SK-N-SH (cell line): ENCODE results near the gene BAIAP3. TPM values are rescaled to one million over a fixed set of nuclear protein-coding genes. Genes with fewer than 3 reads are reported as not detected.
A peak's percentile ranks its signal among the peaks of the same experiment; 100 is the strongest.

Experiments
- EZH2phosphoT487 ChIP-seq: fragments of 200-600 bp; sonication (generic); IDR thresholded peaks from 2 replicates; pipeline ENCODE4 v1.6.1; 2017; ENCODE audit warnings: low read depth, mixed run types, mild to moderate bottlenecking, antibody characterized with exemption, moderate library complexity, borderline replicate concordance
- FOXJ3 ChIP-seq: sonication (generic); formaldehyde crosslinking; IDR thresholded peaks from 2 replicates; pipeline ENCODE4 v1.5.1; 2020; ENCODE audit warnings: mild to moderate bottlenecking, missing genetic modification reagents
- MXI1 ChIP-seq: IDR thresholded peaks from 2 replicates; pipeline ENCODE4 v1.6.1; 2012; ENCODE audit warnings: mild to moderate bottlenecking, low read depth, low read length, improper control_type of control experiment
- RFX5 ChIP-seq: IDR thresholded peaks from 2 replicates; pipeline ENCODE4 v1.6.1; 2012; ENCODE audit warnings: mild to moderate bottlenecking, improper control_type of control experiment, low read length
- RXRA ChIP-seq: IDR thresholded peaks from 2 replicates; pipeline ENCODE4 v1.4.0; 2012; ENCODE audit warnings: low read depth, mild to moderate bottlenecking, borderline replicate concordance
- SMC3 ChIP-seq: IDR thresholded peaks from 2 replicates; pipeline ENCODE4 v1.6.1; 2012; ENCODE audit warnings: low read depth, low read length, improper control_type of control experiment
- polyA plus RNA-seq, 3 experiments: library from polyadenylated mRNA; depleted of rRNA; stranded (reverse); fragments of >200 nt; gene quantifications; 2 replicates each; pipeline ENCODE4 v1.2.3, GENCODE V29; 2012
- TF ChIP-seq, protein P1 (sequence below): fragments of 150-350 bp; IDR thresholded peaks from 2 replicates; pipeline ENCODE4 v1.6.1; 2016; ENCODE audit warnings: mild to moderate bottlenecking, low read depth, low read length
- TF ChIP-seq, protein P2 (sequence below): IDR thresholded peaks from 2 replicates; pipeline ENCODE4 v1.6.1; 2012; ENCODE audit warnings: mild to moderate bottlenecking, low read depth, low read length, moderate library complexity
- TF ChIP-seq, protein P3 (sequence below): fragments of 200-600 bp; sonication (generic); IDR thresholded peaks from 2 replicates; pipeline ENCODE4 v1.6.1; 2017; ENCODE audit warnings: antibody characterized with exemption, mild to moderate bottlenecking, moderate library complexity
- TF ChIP-seq, protein P4 (sequence below): fragments of 150-350 bp; IDR thresholded peaks from 2 replicates; pipeline ENCODE4 v1.6.1; 2017; ENCODE audit warnings: antibody characterized with exemption, low read length, low read depth, borderline replicate concordance
- TF ChIP-seq, protein P5 (sequence below): IDR thresholded peaks from 2 replicates; pipeline ENCODE4 v1.4.0; 2012; ENCODE audit warnings: low read depth

BAIAP3 gene
- polyA plus RNA-seq, 1 of the 3 experiments (the other 2 are of a cell fraction), result 1.1 TPM

DNA sequence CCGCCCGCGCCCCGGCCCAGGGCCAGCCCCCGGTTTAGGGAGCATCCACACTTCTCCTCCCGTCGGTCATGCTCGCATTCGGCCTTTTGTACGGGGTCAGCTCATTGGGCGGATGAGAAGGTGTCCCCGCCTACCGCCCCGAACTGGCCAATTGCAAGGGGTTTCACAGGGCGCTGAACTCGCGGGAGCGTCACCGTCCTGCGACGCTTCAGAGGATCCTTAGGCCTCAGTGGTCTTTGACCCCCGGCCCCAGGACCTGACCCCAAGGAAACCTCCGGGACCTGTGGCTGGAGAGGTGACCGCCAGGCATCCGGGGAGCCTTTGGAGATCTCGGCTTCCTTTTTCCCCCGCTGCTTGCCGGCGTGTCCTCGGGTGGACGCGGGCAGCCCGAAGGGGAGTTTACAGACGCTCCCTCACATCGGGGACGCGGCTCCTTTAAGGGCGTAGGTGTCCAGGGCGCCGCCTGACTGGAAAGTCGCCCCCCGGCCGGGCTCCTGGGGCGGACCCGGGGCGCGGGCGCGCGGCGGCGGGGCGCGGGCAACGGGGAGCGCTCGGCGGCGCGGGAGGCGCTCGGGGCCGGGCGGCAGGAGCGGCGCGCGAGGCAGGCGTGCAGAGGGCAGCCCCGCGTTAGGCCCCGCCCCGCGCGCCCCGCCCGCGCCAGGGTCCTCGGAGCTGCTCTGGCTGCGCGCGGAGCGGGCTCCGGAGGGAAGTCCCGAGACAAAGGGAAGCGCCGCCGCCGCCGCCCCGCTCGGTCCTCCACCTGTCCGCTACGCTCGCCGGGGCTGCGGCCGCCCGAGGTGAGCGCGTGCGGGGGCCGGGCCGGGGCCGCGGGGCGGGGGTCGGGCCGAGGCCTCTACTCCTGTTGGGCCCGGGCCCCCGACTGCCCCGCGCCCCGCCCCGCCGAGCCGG lies 24.2 kb upstream of the BAIAP3 start, which contains the start of gene UBE2I (continued):
- TF ChIP-seq, protein P1, sequence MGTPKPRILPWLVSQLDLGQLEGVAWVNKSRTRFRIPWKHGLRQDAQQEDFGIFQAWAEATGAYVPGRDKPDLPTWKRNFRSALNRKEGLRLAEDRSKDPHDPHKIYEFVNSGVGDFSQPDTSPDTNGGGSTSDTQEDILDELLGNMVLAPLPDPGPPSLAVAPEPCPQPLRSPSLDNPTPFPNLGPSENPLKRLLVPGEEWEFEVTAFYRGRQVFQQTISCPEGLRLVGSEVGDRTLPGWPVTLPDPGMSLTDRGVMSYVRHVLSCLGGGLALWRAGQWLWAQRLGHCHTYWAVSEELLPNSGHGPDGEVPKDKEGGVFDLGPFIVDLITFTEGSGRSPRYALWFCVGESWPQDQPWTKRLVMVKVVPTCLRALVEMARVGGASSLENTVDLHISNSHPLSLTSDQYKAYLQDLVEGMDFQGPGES, result peak; percentile 74
- TF ChIP-seq RFX5 (no peak), FOXJ3 (CRISPR knock-in tag) (0 out of 2 replicates have a peak, but pooled peaks have one; percentile 38), SMC3 (no peak), RXRA (no peak), EZH2phosphoT487 (no peak), MXI1 (no peak; the same call in 1 of the 2 replicates)
- TF ChIP-seq, protein P2, sequence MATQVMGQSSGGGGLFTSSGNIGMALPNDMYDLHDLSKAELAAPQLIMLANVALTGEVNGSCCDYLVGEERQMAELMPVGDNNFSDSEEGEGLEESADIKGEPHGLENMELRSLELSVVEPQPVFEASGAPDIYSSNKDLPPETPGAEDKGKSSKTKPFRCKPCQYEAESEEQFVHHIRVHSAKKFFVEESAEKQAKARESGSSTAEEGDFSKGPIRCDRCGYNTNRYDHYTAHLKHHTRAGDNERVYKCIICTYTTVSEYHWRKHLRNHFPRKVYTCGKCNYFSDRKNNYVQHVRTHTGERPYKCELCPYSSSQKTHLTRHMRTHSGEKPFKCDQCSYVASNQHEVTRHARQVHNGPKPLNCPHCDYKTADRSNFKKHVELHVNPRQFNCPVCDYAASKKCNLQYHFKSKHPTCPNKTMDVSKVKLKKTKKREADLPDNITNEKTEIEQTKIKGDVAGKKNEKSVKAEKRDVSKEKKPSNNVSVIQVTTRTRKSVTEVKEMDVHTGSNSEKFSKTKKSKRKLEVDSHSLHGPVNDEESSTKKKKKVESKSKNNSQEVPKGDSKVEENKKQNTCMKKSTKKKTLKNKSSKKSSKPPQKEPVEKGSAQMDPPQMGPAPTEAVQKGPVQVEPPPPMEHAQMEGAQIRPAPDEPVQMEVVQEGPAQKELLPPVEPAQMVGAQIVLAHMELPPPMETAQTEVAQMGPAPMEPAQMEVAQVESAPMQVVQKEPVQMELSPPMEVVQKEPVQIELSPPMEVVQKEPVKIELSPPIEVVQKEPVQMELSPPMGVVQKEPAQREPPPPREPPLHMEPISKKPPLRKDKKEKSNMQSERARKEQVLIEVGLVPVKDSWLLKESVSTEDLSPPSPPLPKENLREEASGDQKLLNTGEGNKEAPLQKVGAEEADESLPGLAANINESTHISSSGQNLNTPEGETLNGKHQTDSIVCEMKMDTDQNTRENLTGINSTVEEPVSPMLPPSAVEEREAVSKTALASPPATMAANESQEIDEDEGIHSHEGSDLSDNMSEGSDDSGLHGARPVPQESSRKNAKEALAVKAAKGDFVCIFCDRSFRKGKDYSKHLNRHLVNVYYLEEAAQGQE, result no peak
- TF ChIP-seq, protein P3, sequence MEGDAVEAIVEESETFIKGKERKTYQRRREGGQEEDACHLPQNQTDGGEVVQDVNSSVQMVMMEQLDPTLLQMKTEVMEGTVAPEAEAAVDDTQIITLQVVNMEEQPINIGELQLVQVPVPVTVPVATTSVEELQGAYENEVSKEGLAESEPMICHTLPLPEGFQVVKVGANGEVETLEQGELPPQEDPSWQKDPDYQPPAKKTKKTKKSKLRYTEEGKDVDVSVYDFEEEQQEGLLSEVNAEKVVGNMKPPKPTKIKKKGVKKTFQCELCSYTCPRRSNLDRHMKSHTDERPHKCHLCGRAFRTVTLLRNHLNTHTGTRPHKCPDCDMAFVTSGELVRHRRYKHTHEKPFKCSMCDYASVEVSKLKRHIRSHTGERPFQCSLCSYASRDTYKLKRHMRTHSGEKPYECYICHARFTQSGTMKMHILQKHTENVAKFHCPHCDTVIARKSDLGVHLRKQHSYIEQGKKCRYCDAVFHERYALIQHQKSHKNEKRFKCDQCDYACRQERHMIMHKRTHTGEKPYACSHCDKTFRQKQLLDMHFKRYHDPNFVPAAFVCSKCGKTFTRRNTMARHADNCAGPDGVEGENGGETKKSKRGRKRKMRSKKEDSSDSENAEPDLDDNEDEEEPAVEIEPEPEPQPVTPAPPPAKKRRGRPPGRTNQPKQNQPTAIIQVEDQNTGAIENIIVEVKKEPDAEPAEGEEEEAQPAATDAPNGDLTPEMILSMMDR, result no peak
- TF ChIP-seq, protein P4, sequence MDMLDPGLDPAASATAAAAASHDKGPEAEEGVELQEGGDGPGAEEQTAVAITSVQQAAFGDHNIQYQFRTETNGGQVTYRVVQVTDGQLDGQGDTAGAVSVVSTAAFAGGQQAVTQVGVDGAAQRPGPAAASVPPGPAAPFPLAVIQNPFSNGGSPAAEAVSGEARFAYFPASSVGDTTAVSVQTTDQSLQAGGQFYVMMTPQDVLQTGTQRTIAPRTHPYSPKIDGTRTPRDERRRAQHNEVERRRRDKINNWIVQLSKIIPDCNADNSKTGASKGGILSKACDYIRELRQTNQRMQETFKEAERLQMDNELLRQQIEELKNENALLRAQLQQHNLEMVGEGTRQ, result no peak
- TF ChIP-seq, protein P5, sequence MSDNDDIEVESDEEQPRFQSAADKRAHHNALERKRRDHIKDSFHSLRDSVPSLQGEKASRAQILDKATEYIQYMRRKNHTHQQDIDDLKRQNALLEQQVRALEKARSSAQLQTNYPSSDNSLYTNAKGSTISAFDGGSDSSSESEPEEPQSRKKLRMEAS, result peak; percentile 27; the same call in 1 of the 2 replicates
